RWPE1 (cell line): ENCODE measurements around the gene COPS4.
A peak's percentile ranks its signal among the peaks of the same experiment; 100 is the strongest.

Experiments used
- CTCF ChIA-PET: fragments of 350-600 bp; sonication (Branson Sonifier 250); formaldehyde crosslinking; extraction: SDS; loops from one replicate; lab custom pipeline; 2021; lab: Yijun Ruan, JAX
- POLR2A ChIA-PET: fragments of 400-600 bp; formaldehyde crosslinking; extraction: SDS; loops from one replicate; lab custom pipeline; 2020; ENCODE audit warnings: antibody characterized with exemption; ENCODE audit not compliant: low non-redundant PET; lab: Yijun Ruan, JAX
- DNase-seq: peaks from one replicate; pipeline ENCODE4 v3.0.0; 2012; ENCODE audit warnings: low spot score
- H3K27ac ChIP-seq: fragments of 450-650 bp; 2 replicates; pipeline ENCODE4 v1.5.1; 2017
- TF ChIP-seq, protein P1 (sequence below): fragments of 450-650 bp; conservative IDR thresholded peaks from 2 replicates; pipeline ENCODE4 v1.5.1; 2017; ENCODE audit warnings: low read depth, mild to moderate bottlenecking

Gene COPS4

DNA sequence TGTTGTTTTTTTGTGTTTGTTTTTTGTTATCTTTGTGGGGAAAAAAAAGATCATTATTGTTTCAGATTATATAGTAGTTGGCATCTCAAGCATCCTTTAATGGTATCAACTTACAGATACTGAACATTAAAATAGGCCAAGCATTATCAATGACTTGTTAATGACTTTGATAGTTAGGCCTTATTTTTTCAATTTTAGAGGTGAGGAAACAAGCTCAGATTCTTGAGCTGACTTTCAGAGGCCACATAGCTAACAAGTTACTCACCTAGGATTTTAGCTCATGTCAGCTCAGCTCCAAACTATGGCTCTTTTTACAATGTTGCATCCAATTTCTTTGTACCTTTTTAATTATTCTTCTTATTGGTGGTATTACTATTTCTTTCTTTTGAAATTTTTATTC lies 80.0 kb downstream of the COPS4 start:
- DNase-seq: peak; percentile 38
- ChIA-PET CTCF (no interaction called here), POLR2A (no interaction called here)
- TF ChIP-seq, protein P1, sequence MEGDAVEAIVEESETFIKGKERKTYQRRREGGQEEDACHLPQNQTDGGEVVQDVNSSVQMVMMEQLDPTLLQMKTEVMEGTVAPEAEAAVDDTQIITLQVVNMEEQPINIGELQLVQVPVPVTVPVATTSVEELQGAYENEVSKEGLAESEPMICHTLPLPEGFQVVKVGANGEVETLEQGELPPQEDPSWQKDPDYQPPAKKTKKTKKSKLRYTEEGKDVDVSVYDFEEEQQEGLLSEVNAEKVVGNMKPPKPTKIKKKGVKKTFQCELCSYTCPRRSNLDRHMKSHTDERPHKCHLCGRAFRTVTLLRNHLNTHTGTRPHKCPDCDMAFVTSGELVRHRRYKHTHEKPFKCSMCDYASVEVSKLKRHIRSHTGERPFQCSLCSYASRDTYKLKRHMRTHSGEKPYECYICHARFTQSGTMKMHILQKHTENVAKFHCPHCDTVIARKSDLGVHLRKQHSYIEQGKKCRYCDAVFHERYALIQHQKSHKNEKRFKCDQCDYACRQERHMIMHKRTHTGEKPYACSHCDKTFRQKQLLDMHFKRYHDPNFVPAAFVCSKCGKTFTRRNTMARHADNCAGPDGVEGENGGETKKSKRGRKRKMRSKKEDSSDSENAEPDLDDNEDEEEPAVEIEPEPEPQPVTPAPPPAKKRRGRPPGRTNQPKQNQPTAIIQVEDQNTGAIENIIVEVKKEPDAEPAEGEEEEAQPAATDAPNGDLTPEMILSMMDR: no peak
- H3K27ac ChIP-seq: no peak overlapping the region

DNA sequence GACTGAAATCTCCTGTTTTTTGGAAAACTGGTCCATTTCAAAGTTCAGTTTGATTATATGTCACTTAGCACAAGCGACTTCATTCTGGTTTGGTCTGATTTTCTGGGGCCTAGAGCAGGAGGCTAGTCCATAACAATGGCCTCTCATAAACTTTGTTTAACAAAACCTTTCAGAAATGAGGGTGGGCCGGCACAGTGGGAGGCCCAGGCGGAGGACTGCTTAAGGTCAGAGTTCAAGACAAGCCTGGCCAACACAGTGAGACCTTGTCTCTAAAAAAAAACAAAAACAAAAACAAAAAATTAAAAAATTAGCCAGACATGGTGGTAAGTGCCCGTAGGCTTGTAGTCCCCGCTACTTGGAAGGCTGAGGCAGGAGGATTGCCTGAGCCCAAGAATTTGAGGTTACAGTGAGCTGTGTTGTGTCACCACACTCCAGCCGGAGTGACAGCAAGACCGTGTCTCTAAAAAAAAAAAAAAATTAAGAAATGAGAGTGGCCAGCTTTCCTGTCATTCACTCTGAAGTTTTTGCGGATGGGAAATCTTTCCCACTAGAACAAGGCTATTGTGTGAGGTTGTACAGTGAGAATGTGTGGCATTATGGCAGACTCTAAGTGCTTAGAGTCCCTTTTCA lies 80.8 kb downstream of the COPS4 start:
- POLR2A ChIA-PET: no interaction called here
- DNase-seq: no peak
- CTCF ChIA-PET: interaction anchor here (0.6 kb wide), 1 partner anchor 145 kb away, joined by 3 read pairs; no protein-coding TSS in a partner anchor
- no peak overlapping the region for H3K27ac ChIP-seq
- TF ChIP-seq, protein P1: no peak

DNA sequence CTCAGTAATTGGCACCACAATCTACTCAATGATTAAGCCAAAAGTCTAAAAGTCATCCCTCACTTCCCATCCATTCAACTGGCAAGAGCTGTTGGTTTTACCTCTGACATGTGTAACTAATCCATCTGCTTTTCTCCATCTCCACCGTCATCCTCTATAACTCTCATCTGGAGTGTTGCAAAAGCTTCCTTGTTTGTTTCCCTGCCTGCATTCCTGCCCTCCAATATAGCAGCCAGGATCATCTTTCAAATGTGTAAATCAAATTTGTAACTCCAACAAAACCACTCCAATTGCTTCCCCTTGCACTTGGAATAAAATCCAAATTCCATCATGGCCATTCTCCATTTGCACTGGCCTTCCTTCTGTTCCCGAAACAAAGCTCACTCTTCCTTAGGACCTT lies 83.9 kb downstream of the COPS4 start:
- ChIA-PET POLR2A (no interaction called here), CTCF (no interaction called here)
- TF ChIP-seq, protein P1: no peak
- H3K27ac ChIP-seq: no peak overlapping the region
- no peak for DNase-seq

DNA sequence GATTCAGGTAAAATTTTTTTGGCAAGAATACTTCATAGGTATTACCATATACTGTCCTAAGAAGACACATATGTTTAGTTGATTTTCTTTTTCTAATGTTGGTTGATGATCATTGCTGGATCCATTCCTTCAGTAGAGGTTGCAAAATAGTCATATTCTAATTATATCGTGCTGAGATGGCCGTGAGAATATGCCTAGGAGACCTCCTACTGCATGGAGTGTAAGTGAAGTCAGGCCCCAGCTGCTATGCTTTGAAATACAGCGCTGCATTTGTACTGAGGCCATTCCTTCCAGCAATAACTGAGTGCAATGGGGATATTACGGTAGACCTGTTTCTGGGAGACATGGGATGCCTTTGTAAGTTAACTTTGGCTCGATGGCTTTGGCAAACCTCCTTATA lies 86.3 kb downstream of the COPS4 start:
- TF ChIP-seq, protein P1: no peak
- no peak for DNase-seq
- CTCF ChIA-PET: no interaction called here
- no peak overlapping the region for H3K27ac ChIP-seq
- POLR2A ChIA-PET: no interaction called here

DNA sequence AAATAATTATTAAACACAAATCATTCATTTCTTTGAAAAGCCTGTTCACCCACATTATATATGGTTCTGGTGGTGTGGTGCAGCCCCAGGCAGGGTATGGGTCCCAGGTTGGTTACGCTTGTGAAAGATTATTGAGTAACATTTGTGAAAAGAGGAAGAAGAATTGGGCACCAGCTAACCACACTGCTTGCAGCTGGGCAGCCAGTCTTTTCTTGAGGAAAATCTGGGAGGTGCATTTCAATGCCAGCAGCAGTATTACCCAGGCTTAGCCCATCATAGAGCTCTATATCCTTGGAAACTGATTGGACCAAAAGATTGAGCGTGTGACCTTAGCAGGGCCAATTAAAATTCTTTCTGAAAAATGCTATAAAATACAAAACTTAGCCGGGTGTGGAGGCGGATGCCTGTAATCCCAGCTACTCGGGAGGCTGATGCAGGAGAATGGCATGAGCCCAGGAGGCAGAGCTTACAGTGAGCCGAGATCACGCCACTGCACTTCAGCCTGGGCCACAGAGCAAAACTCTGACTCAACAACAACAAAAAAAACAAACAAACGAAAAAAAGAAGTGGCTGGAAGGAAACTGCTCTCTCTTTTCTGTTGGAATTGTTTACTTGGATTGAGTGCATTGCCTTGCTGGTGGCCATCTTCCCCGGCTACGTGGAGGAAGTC lies 89.3 kb downstream of the COPS4 start:
- no peak for DNase-seq
- ChIA-PET CTCF (no interaction called here), POLR2A (no interaction called here)
- TF ChIP-seq, protein P1: no peak
- H3K27ac ChIP-seq: no peak overlapping the region
